Left colon (tissue), 2 donors: ENCODE measurements around the gene PDCD7. TPM values are rescaled to one million over a fixed set of nuclear protein-coding genes. Genes with fewer than 3 reads are reported as not detected.
"Not testable (repeated sequence)": the region's sequence is repeated elsewhere in the genome, so short reads cannot be mapped to it uniquely, and the experiment has no call there.

Source experiments
- ATAC-seq: fragments of 200-7000 bp; cut with Tn5 transposase; one replicate; pipeline ENCODE4 v1.9.1; 2020; ENCODE audit warnings: mild to moderate bottlenecking, moderate library complexity
- DNase-seq, 2 donors: peaks; one replicate each; pipeline ENCODE4 v3.0.0-alpha.2; 2020
- intact Hi-C, 2 donors: fragments of 100-400 bp; cut with DNase I in 1 of 2; cut with micrococcal nuclease in 1 of 2; formaldehyde crosslinking; loops; one replicate each; pipeline versions ENCODE4 v1.11.2 to v1.14.0; 2022; cut with DNase I, micrococcal nuclease
- long read RNA-seq: library from polyadenylated mRNA; unstranded; transcript quantifications from one replicate; pipeline ENCODE4 v2.0.0, GENCODE V29; 2021
- total RNA-seq, 2 donors: library from RNA; stranded (reverse); fragmentation: NEBNext Ultra II Directional; extraction: Animal tissue kit (Norgen Biotek cat#: 25700); gene quantifications; one replicate each; pipeline ENCODE4 v1.2.1, GENCODE V29; 2021
- donor health status: DM: no; HTN: no; CAD: no.
- donor health status: DM: yes; HTN: yes; CAD: no.

The PDCD7 gene
- 10 to 100 TPM; 14.9 to 16.8 TPM for total RNA-seq
- long read RNA-seq, transcript PDCD7-201 (5 exons, 2,851 nt): major isoform, 9 of 24 reads
- long read RNA-seq, partial matches to known transcripts: 12 of 24 reads
- long read RNA-seq, other reads (novel, unspliced or antisense): 3 of 24 reads

- ATAC-seq: peak; percentile 86
- intact Hi-C loops: no loop called here
- DNase-seq: peak; percentile 89 to 92
These were observed at the start of gene PDCD7 for GRCh38 chr15:65133548-65134200. Gene PDCD7 (minus strand): TSS chr15:65133808. CDS start chr15:65133781, 27 bp downstream.

GRCh38 chr15:65182538-65182937 lies 48.9 kb upstream of the PDCD7 start:
- DNase-seq (no peak), ATAC-seq (no peak)
- intact Hi-C loops: no loop called here

GRCh38 chr15:65181582-65182353 lies 48.2 kb upstream of the PDCD7 start:
- intact Hi-C loops, ATAC-seq, DNase-seq: not testable (repeated sequence)

GRCh38 chr15:65180167-65180566 lies 46.6 kb upstream of the PDCD7 start:
- ATAC-seq (no peak), DNase-seq (no peak)
- intact Hi-C loops: no loop called here

GRCh38 chr15:65177901-65178300 lies 44.3 kb upstream of the PDCD7 start:
- no peak for DNase-seq

GRCh38 chr15:65176056-65176455 lies 42.4 kb upstream of the PDCD7 start:
- intact Hi-C loops: no loop called here
- no peak for ATAC-seq
- DNase-seq: no peak

More at GRCh38 chr15:65177901-65178300, 44.3 kb upstream of the PDCD7 start:
- no peak for ATAC-seq
- intact Hi-C loops: no loop called here

- ATAC-seq (no peak), DNase-seq (no peak)
- intact Hi-C loops: no loop called here
These were observed 41.9 kb upstream of the PDCD7 start for GRCh38 chr15:65175511-65175910.

- ATAC-seq (no peak), DNase-seq (no peak)
- intact Hi-C loops: no loop called here
These were observed 40.9 kb upstream of the PDCD7 start for GRCh38 chr15:65174509-65174908.

- ATAC-seq: no peak
- no peak for DNase-seq
- intact Hi-C loops: no loop called here
These were observed 38.9 kb upstream of the PDCD7 start for GRCh38 chr15:65172531-65172930.

- ATAC-seq (no peak), DNase-seq (no peak)
- intact Hi-C loops: no loop called here
These were observed 37.8 kb upstream of the PDCD7 start for GRCh38 chr15:65171428-65171827.

GRCh38 chr15:65165875-65166274 lies 32.3 kb upstream of the PDCD7 start:
- ATAC-seq: no peak
- no peak for DNase-seq
- intact Hi-C loops: no loop called here

GRCh38 chr15:65164139-65164538 lies 30.5 kb upstream of the PDCD7 start:
- ATAC-seq (no peak), DNase-seq (no peak)
- intact Hi-C loops: no loop called here

- no peak for DNase-seq
These were observed 29.4 kb upstream of the PDCD7 start for GRCh38 chr15:65163041-65163440.

GRCh38 chr15:65156692-65157091 lies 23.1 kb upstream of the PDCD7 start:
- intact Hi-C loops: no loop called here
- DNase-seq (no peak), ATAC-seq (no peak)

More at GRCh38 chr15:65163041-65163440, 29.4 kb upstream of the PDCD7 start:
- intact Hi-C loops: no loop called here
- no peak for ATAC-seq

GRCh38 chr15:65154720-65155119 lies 21.1 kb upstream of the PDCD7 start:
- intact Hi-C loops: no loop called here
- ATAC-seq (no peak), DNase-seq (no peak)

GRCh38 chr15:65147902-65148301 lies 14.3 kb upstream of the PDCD7 start:
- DNase-seq (no peak), ATAC-seq (no peak)

GRCh38 chr15:65146438-65146837 lies 12.8 kb upstream of the PDCD7 start:
- DNase-seq (no peak), ATAC-seq (no peak)
- intact Hi-C loops: no loop called here

More at GRCh38 chr15:65147902-65148301, 14.3 kb upstream of the PDCD7 start:
- intact Hi-C loops: no loop called here

GRCh38 chr15:65138631-65139030 lies 5.0 kb upstream of the PDCD7 start:
- DNase-seq, intact Hi-C loops: not testable (repeated sequence)

GRCh38 chr15:65137893-65138292 lies 4.3 kb upstream of the PDCD7 start:
- intact Hi-C loops, ATAC-seq, DNase-seq: not testable (repeated sequence)

More at GRCh38 chr15:65138631-65139030, 5.0 kb upstream of the PDCD7 start:
- ATAC-seq: not testable (repeated sequence)

GRCh38 chr15:65137089-65137488 lies 3.5 kb upstream of the PDCD7 start:
- ATAC-seq, DNase-seq, intact Hi-C loops: not testable (repeated sequence)
